ENCODE measurements around the gene ZNF593OS. TPM values are rescaled to one million over a fixed set of nuclear protein-coding genes. Genes with fewer than 3 reads are reported as not detected.

The ZNF593OS gene
- total and polyA plus RNA-seq, 2 donors (not counting 1 experiment from before 2014, with no cell fraction given), result 0.09 TPM; not detected in 1

DNA sequence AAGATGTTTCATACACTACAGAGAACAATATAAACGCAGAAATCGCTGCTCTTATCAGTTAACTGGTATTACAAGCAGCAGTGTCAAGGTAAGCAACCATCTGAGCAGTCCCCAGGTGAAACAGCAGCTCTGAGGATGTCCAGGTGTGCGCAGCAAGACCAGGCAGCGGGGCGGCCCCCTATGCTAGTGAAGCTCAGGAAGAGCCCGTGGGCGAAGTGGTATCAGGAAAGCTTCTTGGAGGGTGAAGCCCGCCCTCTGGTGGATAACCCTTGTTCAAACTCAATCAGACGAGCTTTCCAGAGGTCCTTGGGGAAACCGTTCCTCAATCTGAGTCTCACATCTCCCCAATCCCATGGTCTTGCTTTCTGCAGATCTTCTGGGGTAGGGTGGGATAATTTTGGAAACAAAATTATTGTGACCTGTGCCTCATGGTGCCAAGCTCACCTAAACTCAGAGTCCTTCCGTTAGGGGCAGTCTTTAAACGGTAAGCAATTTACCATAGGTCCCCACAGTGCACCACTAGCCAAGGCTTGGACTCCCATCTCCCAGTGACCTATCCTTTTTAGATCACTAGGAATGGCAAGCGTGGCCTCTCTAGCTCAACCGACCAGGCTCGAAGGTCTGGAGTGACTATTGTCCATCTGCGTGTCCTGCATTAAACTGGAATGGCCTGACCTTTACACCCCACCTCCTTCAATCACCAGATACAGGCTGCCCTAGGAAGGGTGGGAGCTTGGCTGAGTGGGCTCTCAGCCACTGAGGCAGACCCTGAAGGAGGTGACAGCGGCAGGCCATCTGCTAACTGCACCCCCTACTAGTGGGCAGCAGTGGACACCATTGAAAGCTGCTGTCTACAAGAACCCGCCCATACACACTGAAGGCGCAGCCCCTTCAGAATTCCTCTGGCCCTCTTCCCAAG, 26.3 kb downstream of the ZNF593OS start:
- Mint-ChIP-seq H3K4me3 (no peak overlapping the region), H3K27me3 (peaks cover 14% of the 10 kb centered on the region), H3K4me1 (peaks cover 3% of the 10 kb centered on the region), H3K27ac (no peak overlapping the region), H3K9me3 (ENCODE audit: insufficient read depth) (no peaks in the 10 kb centered on the region)
- TF ChIP-seq EZH2 (IDR thresholded peaks at IDR 0.05; ENCODE audit: borderline replicate concordance, insufficient read depth, low read depth, low read length, poor library complexity, severe bottlenecking), result no peak
- TF ChIP-seq, protein P1, sequence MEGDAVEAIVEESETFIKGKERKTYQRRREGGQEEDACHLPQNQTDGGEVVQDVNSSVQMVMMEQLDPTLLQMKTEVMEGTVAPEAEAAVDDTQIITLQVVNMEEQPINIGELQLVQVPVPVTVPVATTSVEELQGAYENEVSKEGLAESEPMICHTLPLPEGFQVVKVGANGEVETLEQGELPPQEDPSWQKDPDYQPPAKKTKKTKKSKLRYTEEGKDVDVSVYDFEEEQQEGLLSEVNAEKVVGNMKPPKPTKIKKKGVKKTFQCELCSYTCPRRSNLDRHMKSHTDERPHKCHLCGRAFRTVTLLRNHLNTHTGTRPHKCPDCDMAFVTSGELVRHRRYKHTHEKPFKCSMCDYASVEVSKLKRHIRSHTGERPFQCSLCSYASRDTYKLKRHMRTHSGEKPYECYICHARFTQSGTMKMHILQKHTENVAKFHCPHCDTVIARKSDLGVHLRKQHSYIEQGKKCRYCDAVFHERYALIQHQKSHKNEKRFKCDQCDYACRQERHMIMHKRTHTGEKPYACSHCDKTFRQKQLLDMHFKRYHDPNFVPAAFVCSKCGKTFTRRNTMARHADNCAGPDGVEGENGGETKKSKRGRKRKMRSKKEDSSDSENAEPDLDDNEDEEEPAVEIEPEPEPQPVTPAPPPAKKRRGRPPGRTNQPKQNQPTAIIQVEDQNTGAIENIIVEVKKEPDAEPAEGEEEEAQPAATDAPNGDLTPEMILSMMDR (IDR thresholded peaks at IDR 0.05), result peak; percentile 90
- no peaks in the 10 kb centered on the region for H3K36me3 ChIP-seq (replicated peaks in 1 of 2; ENCODE audit: control extremely low read depth in 1 of 2, control insufficient read depth in 1 of 2, extremely low read depth in 1 of 2, insufficient read depth in 2 of 2, low read length in 1 of 2)
- H3K27me3 ChIP-seq (replicated peaks in 1 of 4; ENCODE audit: control extremely low read depth in 1 of 4, control insufficient read depth in 3 of 4, insufficient read depth in 4 of 4, low read length in 3 of 4), result peaks cover 0 to 6% (median 0%) of the 10 kb centered on the region in 4 experiments
- POLR2A ChIA-PET, result interaction anchor here (0.6 to 1.1 kb wide), 4 partner anchors 38 to 240 kb away, joined by 3 to 4 read pairs (median 3); no protein-coding TSS in a partner anchor
- H3K4me3 ChIP-seq (ENCODE audit: control extremely low read depth in 1 of 5, extremely low read depth in 1 of 5, insufficient read depth in 1 of 5, low read depth in 2 of 5, low read length in 4 of 5), result no peak overlapping the region
- H4K20me1 ChIP-seq (ENCODE audit: control insufficient read depth, insufficient read depth, low read length, poor library complexity, severe bottlenecking), result no peaks in the 10 kb centered on the region
- peak; percentile 79 for DNase-seq
- no peaks in the 10 kb centered on the region for H3K79me2 ChIP-seq (ENCODE audit: control insufficient read depth, insufficient read depth, low read length)
- intact Hi-C loops (cut with micrococcal nuclease), result loop anchor here (1.0 to 10.0 kb wide), 2 partner anchors 110 to 250 kb away; no protein-coding TSS in a partner anchor
- 47% methylated on average over 15 of the region's 19 CpGs for WGBS (ENCODE audit: insufficient coverage)
- H3K9me3 ChIP-seq (ENCODE audit: control extremely low read depth in 1 of 3, control insufficient read depth in 2 of 3, insufficient read depth in 1 of 3, low read length in 2 of 3), result no peaks in the 10 kb centered on the region
- H2AFZ ChIP-seq (ENCODE audit: insufficient read depth, low read depth, low read length, poor library complexity, severe bottlenecking), result peak overlapping the region; percentile 65
- no peak overlapping the region for H3K9ac ChIP-seq (ENCODE audit: low read length)
- peak; percentile 65 for ATAC-seq (ENCODE audit: low read depth)
- no peak overlapping the region for H3K27ac ChIP-seq (ENCODE audit: low read length in 2 of 2)
- peaks cover 4 to 6% of the 10 kb centered on the region in 2 donors for H3K4me1 ChIP-seq (ENCODE audit: control insufficient read depth in 2 of 2, insufficient read depth in 2 of 2, low read length in 2 of 2)
- CTCF ChIA-PET, result interaction anchor here (0.6 to 13.1 kb wide), 34 partner anchors 10 to 406 kb away, joined by 3 to 336 read pairs (median 4); partner anchors contain the start of genes CEP85, PDIK1L and ZNF593
- H3K4me2 ChIP-seq (replicated peaks; ENCODE audit: low read depth, low read length, poor library complexity, severe bottlenecking), result peak overlapping the region; percentile 52
